Measurements from ENCODE around the gene HNRNPA2B1. TPM values are rescaled to one million over a fixed set of nuclear protein-coding genes. Genes with fewer than 3 reads are reported as not detected.

Gene HNRNPA2B1
- total and polyA plus RNA-seq, 2 of the 8 experiments (the other 6 are each of a cell fraction or from before 2014, with no cell fraction given), result 276 to 1,255 TPM

GRCh38 chr7:26166684-26167266, 33.8 kb downstream of the HNRNPA2B1 start:
- no peak overlapping the region for H3K27ac ChIP-seq (ENCODE audit: low read depth, low read length)
- H4K8ac ChIP-seq (ENCODE audit: extremely low read depth, insufficient read depth, low read length), result no peak overlapping the region
- H3K56ac ChIP-seq (replicated peaks; ENCODE audit: insufficient read length, low read depth, low read length), result no peak overlapping the region
- H4K5ac ChIP-seq (ENCODE audit: insufficient read length, low read depth, low read length), result no peak overlapping the region
- no peaks in the 10 kb centered on the region for H3K9me3 ChIP-seq (ENCODE audit: insufficient read depth in 2 of 2, low read depth in 1 of 2, low read length in 1 of 2)
- no peak overlapping the region for H2AFZ ChIP-seq (ENCODE audit: low read length)
- WGBS, 2 experiments (ENCODE audit: extremely low coverage in 1 of 2, insufficient coverage in 1 of 2, insufficient read length in 1 of 2, insufficient replicate concordance in 2 of 2, low coverage in 1 of 2, low lambda C conversion rate in 2 of 2, missing lambda C conversion rate in 1 of 2), result 87% methylated on average over 5 of the region's 5 CpGs; no CpG with 5 or more reads in 1 of the 2 experiments
- TF ChIP-seq SAP30 (IDR thresholded peaks at IDR 0.05; ENCODE audit: insufficient read depth, insufficient replicate concordance, low read length) (no peak), NANOG (IDR thresholded peaks at IDR 0.05; ENCODE audit: insufficient read depth, low read depth, low read length, poor library complexity, severe bottlenecking) (no peak), TBP (IDR thresholded peaks at IDR 0.05; ENCODE audit: low read depth, low read length) (no peak), E2F6 (IDR thresholded peaks at IDR 0.05) (no peak), BCL11A (IDR thresholded peaks at IDR 0.05; ENCODE audit: low read depth in 2 of 2, low read length in 2 of 2) (no peak), POU5F1 (IDR thresholded peaks at IDR 0.05; ENCODE audit: low read depth, low read length) (no peak), FOSL1 (IDR thresholded peaks at IDR 0.05; ENCODE audit: insufficient read depth, low read depth, low read length) (no peak), JUND (IDR thresholded peaks at IDR 0.05; ENCODE audit: low read length) (no peak)
- peak overlapping the region in 1 of 2 experiments; percentile 27; a peak in 3 of 4 replicates for H3K4me2 ChIP-seq (ENCODE audit: insufficient read depth in 1 of 2, low read depth in 2 of 2, low read length in 2 of 2)
- no peak overlapping the region for H3K4me3 ChIP-seq (ENCODE audit: extremely low read depth in 1 of 4, insufficient read depth in 2 of 4, low read depth in 3 of 4, low read length in 4 of 4)
- no peaks in the 10 kb centered on the region for H3K23me2 ChIP-seq (ENCODE audit: low read depth, low read length)
- H3K27me3 ChIP-seq (replicated peaks in 1 of 4; ENCODE audit: control insufficient read depth in 3 of 4, extremely low read depth in 1 of 4, insufficient read depth in 3 of 4, low read length in 3 of 4), result no peaks in the 10 kb centered on the region
- H2BK120ac ChIP-seq (replicated peaks; ENCODE audit: low read depth, low read length), result no peak overlapping the region
- no peak overlapping the region; the same call in 1 of the 2 replicates for H2AK5ac ChIP-seq (ENCODE audit: low read depth, low read length)
- no peak overlapping the region; the same call in 1 of the 2 replicates for H2BK5ac ChIP-seq (ENCODE audit: low read depth, low read length)
- H3K23ac ChIP-seq (ENCODE audit: insufficient read length), result no peak overlapping the region
- H3K4ac ChIP-seq (replicated peaks; ENCODE audit: insufficient read length, low read depth, low read length), result no peak overlapping the region
- H2BK12ac ChIP-seq (ENCODE audit: low read depth, low read length), result no peak overlapping the region
- H4K91ac ChIP-seq (replicated peaks; ENCODE audit: insufficient read length, low read length), result no peak overlapping the region
- POLR2A ChIA-PET (ENCODE audit: partially characterized antibody), result interaction anchor here (0.8 to 2.6 kb wide), 9 partner anchors 9 to 34 kb away, joined by 3 to 25 read pairs (median 7); partner anchors contain the start of genes CBX3, HNRNPA2B1 and NFE2L3
- FAIRE-seq (no peak), DNase-seq (ENCODE audit: low read depth in 1 of 2, low spot score in 2 of 2) (peak in 1 of 2 experiments; percentile 32)
- H3K4me1 ChIP-seq (replicated peaks in 1 of 4; ENCODE audit: control insufficient read depth in 3 of 4, insufficient read depth in 4 of 4, low read length in 3 of 4), result peaks cover 5 to 16% (median 10%) of the 10 kb centered on the region in 4 experiments; a peak in 6 of 7 replicates
- H4K20me1 ChIP-seq (replicated peaks in 1 of 2; ENCODE audit: control insufficient read depth in 1 of 2, insufficient read depth in 2 of 2, low read length in 2 of 2), result peaks cover 7 to 18% of the 10 kb centered on the region in 2 experiments
- H2BK15ac ChIP-seq (ENCODE audit: low read length), result peak overlapping the region; percentile 1; the same call in 1 of the 2 replicates
- H3K79me2 ChIP-seq (ENCODE audit: control insufficient read depth in 1 of 2, insufficient read depth in 2 of 2, low read length in 2 of 2), result peaks cover 16 to 89% of the 10 kb centered on the region in 2 experiments
- no peaks in the 10 kb centered on the region for H3K36me3 ChIP-seq (ENCODE audit: control insufficient read depth in 2 of 4, insufficient read depth in 4 of 4, low read length in 3 of 4)
- CTCF ChIA-PET (ENCODE audit: partially characterized antibody), result interaction anchor here (0.6 to 1.8 kb wide), 15 partner anchors 9 to 1068 kb away, joined by 3 to 7 read pairs (median 3); no protein-coding TSS in a partner anchor
- H3K18ac ChIP-seq (ENCODE audit: extremely low read depth, low read length), result peak overlapping the region; percentile 38; the same call in 1 of the 2 replicates
- H3K9ac ChIP-seq (replicated peaks in 1 of 4; ENCODE audit: extremely low read depth in 1 of 4, low read depth in 3 of 4, low read length in 3 of 4), result no peak overlapping the region
- H3K14ac ChIP-seq (ENCODE audit: insufficient read length), result no peak overlapping the region
- H2BK20ac ChIP-seq (ENCODE audit: low read length), result no peak overlapping the region
- H3K79me1 ChIP-seq (ENCODE audit: low read depth, low read length), result peaks cover 13% of the 10 kb centered on the region

Data from H1 (cell line).